HAP-1 (cell line): ENCODE data around the gene C1orf210.
A peak's percentile ranks its signal among the peaks of the same experiment; 100 is the strongest.

Source experiments
- DNase-seq, 2 experiments: peaks; one replicate each; pipeline ENCODE4 v3.0.0-alpha.2; 2016 to 2020; ENCODE audit warnings: low spot score in 2 of 2
- H3K27me3 ChIP-seq: fragments of 250-450 bp; sonication (Bioruptor Pico); 2 replicates; pipeline ENCODE4 v1.5.1; 2020; ENCODE audit warnings: low read depth, mild to moderate bottlenecking, moderate library complexity
- H3K36me3 ChIP-seq: fragments of 250-450 bp; sonication (Bioruptor Pico); replicated peaks from 2 replicates; pipeline ENCODE4 v1.5.1; 2020; ENCODE audit warnings: mild to moderate bottlenecking
- H3K4me1 ChIP-seq: fragments of 250-450 bp; sonication (Bioruptor Pico); 2 replicates; pipeline ENCODE4 v1.5.1; 2020; ENCODE audit warnings: mild to moderate bottlenecking
- H3K4me3 ChIP-seq: fragments of 250-450 bp; sonication (Bioruptor Pico); 2 replicates; pipeline ENCODE4 v1.5.1; 2020; ENCODE audit warnings: mild to moderate bottlenecking, moderate library complexity
- H3K9me3 ChIP-seq: fragments of 250-450 bp; sonication (Bioruptor Pico); 2 replicates; pipeline ENCODE4 v1.5.1; 2020; ENCODE audit warnings: mild to moderate bottlenecking, moderate library complexity
- in situ Hi-C: fragments of 300-500 bp; cut with MboI; formaldehyde crosslinking; loops from 3 replicates; pipeline ENCODE4 v1.14.3; 2020; ENCODE audit warnings: low sequenced_read_pairs, inconsistent platforms, mixed read lengths

Gene C1orf210

DNA sequence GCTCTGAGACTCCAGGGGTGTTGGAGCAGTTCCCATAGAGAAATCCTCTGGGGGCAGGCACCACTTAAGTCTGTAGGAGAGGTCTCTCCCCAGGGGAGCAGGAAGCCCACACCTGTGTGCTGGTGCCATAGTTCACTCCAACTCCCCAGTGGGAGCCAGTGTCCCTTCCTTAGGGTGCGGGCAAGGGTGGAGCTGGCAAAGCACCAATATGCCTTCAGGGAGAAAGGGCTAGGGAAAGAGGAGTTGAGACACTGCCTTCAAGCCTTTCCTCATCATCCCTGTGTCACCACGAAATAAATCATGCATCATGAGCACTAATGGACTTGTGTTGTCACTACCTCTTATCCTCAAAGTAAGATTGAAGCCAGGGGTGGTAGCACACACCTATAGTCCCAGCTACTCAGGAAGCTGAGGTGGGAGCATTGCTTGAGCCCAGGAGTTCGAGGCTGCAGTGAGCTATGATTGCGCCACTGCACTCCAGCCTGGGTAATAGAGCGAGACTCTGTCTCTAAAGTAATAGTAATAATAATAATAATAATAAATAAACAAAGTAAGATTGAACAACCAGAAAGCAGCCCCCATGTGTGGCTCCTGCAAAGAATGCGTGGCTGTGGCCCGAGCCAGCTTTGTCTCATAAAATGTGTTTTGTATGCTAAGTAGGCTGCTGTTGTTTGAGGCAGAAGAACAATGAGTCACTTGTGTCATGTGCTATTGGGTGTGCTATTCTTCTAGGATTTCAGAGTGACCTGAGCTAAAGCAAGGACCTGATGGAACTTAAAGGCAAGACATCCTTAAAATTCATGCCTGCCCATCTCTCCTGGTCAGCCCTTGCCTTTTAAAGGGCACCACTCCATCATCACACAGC is 8.7 kb upstream of the C1orf210 start:
- H3K9me3 ChIP-seq: no peaks in the 10 kb centered on the region
- peak; percentile 5 to 22 for DNase-seq
- no peak overlapping the region for H3K4me3 ChIP-seq
- H3K4me1 ChIP-seq: peaks cover 31% of the 10 kb centered on the region
- in situ Hi-C loops: no loop called here
- no peaks in the 10 kb centered on the region for H3K36me3 ChIP-seq
- H3K27me3 ChIP-seq: no peaks in the 10 kb centered on the region

DNA sequence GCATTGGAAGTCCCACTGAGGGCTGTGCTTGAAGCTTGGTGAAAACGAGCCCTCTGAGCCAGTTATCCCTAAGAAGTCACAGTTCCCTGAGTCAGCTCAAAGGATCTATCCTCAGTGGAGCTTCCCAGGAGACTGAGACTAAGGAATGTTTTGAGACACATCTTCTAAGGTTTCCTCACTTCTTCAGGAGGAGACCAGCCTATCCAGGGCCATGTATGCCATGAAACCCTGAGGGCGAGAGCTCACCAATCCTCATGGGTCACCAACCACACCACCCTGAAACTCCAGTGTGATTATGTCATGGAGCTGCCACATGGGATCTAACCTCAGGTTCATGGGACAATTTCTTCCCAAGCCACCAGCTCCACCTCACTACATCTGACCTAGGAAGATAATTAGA is 7.8 kb upstream of the C1orf210 start:
- in situ Hi-C loops: no loop called here
- peaks cover 5% of the 10 kb centered on the region for H3K27me3 ChIP-seq
- H3K4me1 ChIP-seq: peaks cover 31% of the 10 kb centered on the region
- no peaks in the 10 kb centered on the region for H3K9me3 ChIP-seq
- no peak overlapping the region for H3K4me3 ChIP-seq
- DNase-seq: no peak
- H3K36me3 ChIP-seq: no peaks in the 10 kb centered on the region

DNA sequence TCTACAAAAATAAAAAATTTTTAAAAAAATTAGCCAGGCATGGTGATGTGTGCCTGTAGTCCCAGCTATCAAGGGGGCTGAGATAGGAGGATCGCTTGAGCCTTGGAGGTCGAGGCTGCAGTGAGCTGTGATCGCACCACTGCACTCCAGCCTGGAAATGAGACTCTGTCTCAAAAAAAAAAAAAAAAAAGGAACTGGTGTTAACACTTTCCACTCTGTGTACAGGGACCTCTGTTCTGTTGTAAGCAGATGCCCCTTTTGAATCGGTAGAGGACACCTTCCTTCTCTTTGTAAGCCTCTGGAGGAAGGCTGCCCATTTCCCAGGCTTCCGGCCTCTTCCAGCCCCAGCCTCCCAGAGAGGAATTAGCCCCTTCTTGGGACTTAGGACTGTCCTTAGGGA is 7.3 kb upstream of the C1orf210 start:
- Histone ChIP-seq H3K36me3 (no peaks in the 10 kb centered on the region), H3K4me1 (peaks cover 31% of the 10 kb centered on the region), H3K27me3 (peaks cover 10% of the 10 kb centered on the region), H3K4me3 (no peak overlapping the region), H3K9me3 (no peaks in the 10 kb centered on the region)
- in situ Hi-C loops: no loop called here
- DNase-seq: no peak

DNA sequence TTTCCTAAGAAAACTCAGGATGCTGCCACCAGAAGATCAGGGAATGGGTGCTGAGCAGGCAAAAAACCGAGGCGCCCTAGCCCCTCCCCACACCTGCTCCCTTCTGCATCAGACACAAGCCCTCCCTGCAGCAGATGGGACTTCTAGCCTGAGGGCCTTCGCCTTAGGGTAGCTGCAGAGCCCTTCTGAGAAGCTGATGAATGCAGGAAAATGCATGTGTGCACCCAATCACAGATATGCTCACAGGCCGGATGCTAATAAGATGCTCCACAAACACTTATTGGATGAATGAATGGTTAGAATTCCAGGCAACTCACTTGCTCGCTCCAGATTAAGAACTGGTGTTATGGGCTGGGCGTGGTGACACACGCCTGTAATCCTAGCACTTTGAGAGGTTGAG is 6.8 kb upstream of the C1orf210 start:
- H3K9me3 ChIP-seq: no peaks in the 10 kb centered on the region
- in situ Hi-C loops: no loop called here
- no peaks in the 10 kb centered on the region for H3K36me3 ChIP-seq
- H3K4me3 ChIP-seq: no peak overlapping the region
- no peak for DNase-seq
- H3K27me3 ChIP-seq: peaks cover 14% of the 10 kb centered on the region
- peaks cover 30% of the 10 kb centered on the region for H3K4me1 ChIP-seq

DNA sequence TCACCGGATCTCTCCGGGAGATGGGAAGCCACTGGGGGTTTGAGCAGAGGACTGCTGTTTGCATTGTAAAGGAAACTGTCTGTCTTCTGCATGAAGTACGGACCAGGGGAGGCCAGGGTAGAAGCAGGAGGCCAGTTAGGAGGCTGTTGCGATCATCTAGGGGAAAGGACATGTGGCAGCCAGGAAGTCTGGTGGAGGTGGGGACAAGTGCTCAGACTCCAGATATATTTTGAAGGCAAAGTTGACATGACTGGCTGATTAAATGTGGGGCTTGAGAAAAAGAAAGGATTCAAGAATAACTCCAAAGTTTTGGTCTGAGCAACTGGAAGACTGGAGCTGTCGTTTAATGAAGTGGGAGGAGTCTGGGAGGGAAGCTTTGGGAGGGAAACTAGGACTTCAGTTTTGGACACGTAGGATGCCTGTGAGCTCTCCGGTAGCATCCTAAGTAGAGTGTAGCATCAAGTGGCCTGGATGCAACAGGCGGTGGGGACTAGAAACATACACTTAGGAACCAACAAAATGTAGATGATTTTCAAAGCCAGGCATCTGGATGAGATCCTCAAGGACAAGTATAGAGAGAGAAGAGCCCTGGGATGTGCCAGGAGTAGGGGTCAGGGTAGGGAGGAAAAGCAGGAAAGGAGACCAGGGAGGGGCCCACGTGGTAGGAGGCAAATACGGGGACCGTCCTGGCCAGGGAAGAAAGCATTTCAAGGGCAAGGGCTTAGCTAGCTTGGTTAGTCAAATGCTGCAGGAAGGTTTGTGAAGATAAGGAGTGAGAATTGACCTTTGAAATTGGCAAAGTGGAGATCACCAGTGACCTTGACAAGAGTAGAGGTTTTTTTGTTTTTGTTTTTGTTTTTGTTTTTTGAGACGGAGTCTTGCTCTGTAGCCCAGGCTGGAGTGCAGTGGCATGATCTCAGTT is 3.7 kb upstream of the C1orf210 start:
- Histone ChIP-seq H3K4me1 (peaks cover under 1% of the 10 kb centered on the region), H3K9me3 (no peaks in the 10 kb centered on the region), H3K4me3 (no peak overlapping the region), H3K27me3 (peaks cover 16% of the 10 kb centered on the region), H3K36me3 (no peaks in the 10 kb centered on the region)
- no peak for DNase-seq
- in situ Hi-C loops: no loop called here

DNA sequence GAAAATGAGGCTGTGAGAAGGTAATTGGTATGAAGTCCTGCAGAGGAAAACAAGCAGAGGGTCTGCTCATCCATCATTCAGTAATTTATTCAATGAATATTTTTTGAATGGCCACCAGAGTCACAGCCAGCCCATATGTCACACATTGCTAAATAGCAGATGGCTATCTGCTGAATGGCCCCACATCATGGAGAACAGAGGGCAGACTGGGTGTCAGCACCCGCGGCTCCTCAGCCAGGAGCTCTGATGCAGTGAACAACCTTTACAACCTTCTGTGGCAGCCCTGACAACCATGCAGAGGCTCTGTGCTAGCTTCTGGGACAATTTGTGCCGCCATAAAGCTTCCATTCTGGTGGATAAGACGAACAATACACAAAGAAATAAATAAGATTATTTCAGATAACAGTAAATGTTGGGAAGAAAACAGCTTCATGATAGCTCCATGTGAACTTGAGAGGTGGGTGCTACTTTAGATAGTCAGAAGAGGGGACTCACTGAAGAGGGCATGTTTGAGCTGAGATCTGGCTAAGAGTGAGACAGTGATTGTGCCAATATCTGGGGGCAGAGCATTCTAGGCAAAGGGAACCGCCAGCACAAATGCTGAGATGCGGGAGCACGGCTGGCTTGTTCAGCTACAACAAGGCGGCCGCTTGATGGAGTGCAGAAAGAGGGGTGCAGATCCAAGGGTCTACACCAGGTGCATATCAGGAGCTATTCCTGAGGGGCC is 2.8 kb upstream of the C1orf210 start:
- Histone ChIP-seq H3K9me3 (no peaks in the 10 kb centered on the region), H3K4me1 (no peaks in the 10 kb centered on the region), H3K36me3 (no peaks in the 10 kb centered on the region), H3K4me3 (no peak overlapping the region), H3K27me3 (peaks cover 16% of the 10 kb centered on the region)
- no peak for DNase-seq
- in situ Hi-C loops: no loop called here

DNA sequence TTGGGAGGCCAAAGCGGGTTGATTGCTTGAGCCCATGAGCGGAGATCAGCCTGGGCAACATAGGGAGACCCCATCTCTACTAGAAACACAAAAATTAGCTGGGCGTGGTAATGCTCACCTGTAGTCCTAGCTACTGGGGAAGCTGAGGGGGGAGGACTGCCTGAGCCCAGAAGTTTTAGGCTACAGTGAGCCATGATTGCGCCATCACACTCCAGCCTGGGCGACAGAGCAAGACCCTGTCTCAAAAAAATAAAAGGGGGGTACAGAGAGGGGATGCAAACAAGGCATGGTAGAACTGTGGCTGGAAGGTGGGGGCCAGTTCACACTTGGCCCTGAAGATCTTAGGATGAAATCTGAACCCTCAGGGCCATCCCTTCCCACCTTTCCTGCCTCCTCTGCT is 1.2 kb upstream of the C1orf210 start:
- Histone ChIP-seq H3K4me1 (no peaks in the 10 kb centered on the region), H3K36me3 (no peaks in the 10 kb centered on the region), H3K9me3 (no peaks in the 10 kb centered on the region), H3K4me3 (no peak overlapping the region), H3K27me3 (peaks cover 16% of the 10 kb centered on the region)
- no peak for DNase-seq
- in situ Hi-C loops: no loop called here

DNA sequence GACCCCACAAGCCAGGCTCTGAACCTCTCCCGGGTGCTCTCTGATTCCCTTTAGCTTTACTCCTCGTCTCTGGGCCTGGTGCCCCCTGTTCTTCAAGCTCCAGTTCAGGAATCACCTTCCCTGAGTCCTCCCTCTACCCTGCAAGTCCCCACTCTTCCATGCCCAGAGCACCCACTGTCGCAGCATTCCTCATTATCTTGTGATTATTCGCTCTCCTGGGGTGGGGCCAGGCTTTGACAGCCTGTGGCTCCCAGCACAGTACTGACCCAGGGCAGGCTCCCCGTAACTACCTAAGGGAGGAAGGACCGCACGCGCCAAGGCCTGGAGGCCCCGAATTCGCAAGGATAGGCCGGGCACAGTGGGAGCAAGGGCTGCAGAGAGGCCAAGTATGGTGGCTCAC is 734 bp upstream of the C1orf210 start:
- Histone ChIP-seq H3K36me3 (no peaks in the 10 kb centered on the region), H3K4me1 (no peaks in the 10 kb centered on the region), H3K27me3 (peaks cover 16% of the 10 kb centered on the region), H3K4me3 (no peak overlapping the region), H3K9me3 (no peaks in the 10 kb centered on the region)
- DNase-seq: no peak
- in situ Hi-C loops: no loop called here

DNA sequence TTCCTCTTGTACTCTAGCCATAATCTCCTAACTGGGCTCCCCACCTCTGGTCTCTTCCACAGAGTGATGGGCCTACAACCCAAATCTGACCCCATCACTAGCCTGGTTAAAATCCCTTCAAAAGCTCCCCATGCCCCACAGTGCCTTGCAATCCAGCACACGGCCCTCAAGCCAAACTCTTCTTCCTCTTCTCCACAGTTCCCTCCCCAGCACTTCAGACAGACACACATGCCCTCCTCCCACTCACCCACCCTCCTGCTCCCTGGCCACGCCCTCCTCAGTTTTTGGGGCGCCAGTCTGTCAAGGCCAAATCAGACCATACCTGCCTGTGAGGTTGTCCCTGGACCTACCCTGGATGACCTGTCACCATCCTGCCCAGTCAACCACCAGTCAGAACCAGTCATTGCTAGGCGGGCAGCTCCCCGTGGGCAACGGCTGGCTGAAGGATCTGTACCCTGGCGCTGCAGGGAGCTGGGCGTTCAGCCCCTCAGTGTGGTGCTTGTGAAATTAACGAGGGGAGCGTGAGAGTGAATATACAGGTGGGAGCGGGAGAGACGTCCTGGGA is 753 bp downstream of the C1orf210 start:
- DNase-seq: no peak
- in situ Hi-C loops: no loop called here
- H3K4me1 ChIP-seq: no peaks in the 10 kb centered on the region
- no peaks in the 10 kb centered on the region for H3K36me3 ChIP-seq
- H3K9me3 ChIP-seq: no peaks in the 10 kb centered on the region
- H3K27me3 ChIP-seq: peaks cover 16% of the 10 kb centered on the region
- H3K4me3 ChIP-seq: no peak overlapping the region

DNA sequence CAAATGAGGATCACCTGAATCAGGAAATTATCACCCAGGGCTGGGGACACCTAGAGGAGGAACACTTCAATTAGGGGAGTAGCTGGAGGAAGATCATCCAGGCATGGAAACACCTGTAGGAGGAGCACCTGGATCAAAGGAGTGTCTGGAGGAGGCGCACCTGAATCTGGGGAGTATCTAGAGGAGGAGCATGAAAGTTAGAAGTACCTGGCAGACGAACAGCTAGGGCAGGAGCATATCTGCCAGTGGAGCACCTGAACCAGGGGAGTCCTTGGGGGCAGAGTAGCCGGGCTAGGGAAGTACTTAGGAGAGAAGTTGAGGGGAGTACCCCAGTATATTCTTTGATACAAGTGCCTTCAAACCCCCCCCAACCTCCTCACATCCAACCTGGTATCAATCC is 1.3 kb downstream of the C1orf210 start:
- Histone ChIP-seq H3K27me3 (peaks cover 16% of the 10 kb centered on the region), H3K4me1 (no peaks in the 10 kb centered on the region), H3K4me3 (no peak overlapping the region), H3K36me3 (no peaks in the 10 kb centered on the region), H3K9me3 (no peaks in the 10 kb centered on the region)
- DNase-seq: no peak
- in situ Hi-C loops: no loop called here

DNA sequence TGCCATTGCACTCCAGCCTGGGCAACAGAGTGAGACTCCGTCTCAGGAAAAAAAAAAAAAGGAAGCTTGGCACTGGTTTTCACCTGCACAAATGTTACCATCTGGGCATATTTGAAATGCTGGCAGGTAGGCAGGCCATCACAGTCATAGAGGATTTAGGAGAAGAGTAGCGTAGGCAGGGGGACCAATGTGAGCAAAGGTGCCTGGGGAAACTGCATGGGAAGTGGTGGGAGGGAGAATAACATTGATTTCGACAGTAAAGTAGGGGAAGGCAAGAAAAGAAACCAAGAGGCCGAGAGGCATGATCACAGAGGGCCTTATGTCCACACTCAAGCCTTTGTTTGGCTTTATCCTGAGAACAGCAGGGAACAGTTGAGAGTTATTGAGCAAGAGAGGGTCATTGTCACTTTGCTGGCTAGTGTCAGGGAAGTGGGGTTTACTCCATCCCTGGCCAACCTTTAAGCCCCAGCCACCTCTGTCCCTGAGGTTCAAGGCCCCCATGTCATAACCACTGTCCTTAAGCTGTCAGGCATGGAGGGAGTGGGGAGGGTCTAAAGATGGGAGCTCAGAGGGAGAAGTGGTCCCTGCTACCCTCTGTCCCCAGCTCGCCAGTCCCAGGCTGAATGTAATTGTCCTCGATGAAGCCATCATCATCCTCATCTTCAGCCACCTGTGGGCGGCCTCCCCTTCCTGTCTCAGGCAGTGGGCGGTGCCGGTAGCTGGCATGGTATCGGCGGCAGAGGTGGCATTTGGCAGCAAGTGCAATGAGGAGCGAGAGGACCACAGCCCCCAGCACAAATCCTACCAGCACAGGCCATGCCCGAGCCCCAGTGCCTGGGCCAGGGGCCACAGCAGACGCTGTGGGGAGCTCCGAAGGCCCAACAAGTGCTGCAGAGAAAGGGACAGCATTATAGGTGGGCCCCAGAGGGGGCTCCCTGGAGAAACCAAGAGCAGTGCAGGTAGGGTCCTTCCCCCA is 2.9 kb downstream of the C1orf210 start:
- H3K27me3 ChIP-seq: peaks cover 5% of the 10 kb centered on the region; the same call in 1 of the 2 replicates
- H3K4me3 ChIP-seq: no peak overlapping the region
- no peak for DNase-seq
- no peaks in the 10 kb centered on the region for H3K4me1 ChIP-seq
- in situ Hi-C loops: no loop called here
- H3K36me3 ChIP-seq: no peaks in the 10 kb centered on the region
- H3K9me3 ChIP-seq: no peaks in the 10 kb centered on the region

DNA sequence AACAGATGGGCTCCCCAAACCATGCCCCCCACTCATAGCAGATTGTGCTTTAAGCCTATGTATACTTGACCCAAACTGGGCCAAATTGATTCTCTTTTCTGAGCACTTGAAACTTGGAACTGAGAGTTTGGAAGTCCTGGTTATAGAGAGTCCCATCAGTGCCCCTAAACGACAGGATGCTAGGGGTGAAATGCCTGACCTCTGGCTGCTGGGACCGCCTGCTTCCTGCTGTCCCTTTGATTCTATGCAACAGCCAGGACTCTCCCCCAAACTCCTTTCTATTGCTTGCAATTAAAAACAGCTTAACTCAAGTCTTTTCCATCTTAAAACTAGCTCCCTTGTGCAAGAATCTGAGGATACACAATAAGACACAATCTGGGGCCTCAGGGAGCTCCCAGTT is 4.7 kb downstream of the C1orf210 start:
- no peaks in the 10 kb centered on the region for H3K4me1 ChIP-seq
- no peak overlapping the region for H3K4me3 ChIP-seq
- in situ Hi-C loops: no loop called here

More for the DNA sequence above, 4.7 kb downstream of the C1orf210 start:
- Histone ChIP-seq H3K36me3 (no peaks in the 10 kb centered on the region), H3K9me3 (no peaks in the 10 kb centered on the region), H3K27me3 (no peaks in the 10 kb centered on the region)
- no peak for DNase-seq
